ENCODE measurements around the gene BBS1.

BBS1 gene

GRCh38 chr11:66546966-66547661 lies 36.7 kb downstream of the BBS1 start:
- no peak for DNase-seq
- intact Hi-C loops (cut with DNase I): no loop called here

- intact Hi-C loops (cut with DNase I): no loop called here
- DNase-seq: no peak
Observed at GRCh38 chr11:66547662-66548009, 37.2 kb downstream of the BBS1 start.

- DNase-seq: no peak
- intact Hi-C loops (cut with DNase I): no loop called here
Observed at GRCh38 chr11:66548041-66548440, 37.6 kb downstream of the BBS1 start.

- intact Hi-C loops (cut with DNase I): no loop called here
- no peak for DNase-seq
Observed at GRCh38 chr11:66548774-66549630, 38.6 kb downstream of the BBS1 start.

- no peak for DNase-seq
- intact Hi-C loops (cut with DNase I): no loop called here
Observed at GRCh38 chr11:66549696-66550095, 39.3 kb downstream of the BBS1 start.

- intact Hi-C loops (cut with DNase I): no loop called here
- no peak for DNase-seq
Observed at GRCh38 chr11:66550887-66551286, 40.5 kb downstream of the BBS1 start.

GRCh38 chr11:66554602-66555001 lies 44.2 kb downstream of the BBS1 start:
- intact Hi-C loops (cut with DNase I): no loop called here
- DNase-seq: no peak

- no peak for DNase-seq
- intact Hi-C loops (cut with DNase I): no loop called here
Observed at GRCh38 chr11:66555416-66555815, 45.0 kb downstream of the BBS1 start.

- intact Hi-C loops (cut with DNase I): no loop called here
- DNase-seq: no peak
Observed at GRCh38 chr11:66556086-66556485, 45.7 kb downstream of the BBS1 start.

GRCh38 chr11:66557733-66558326 lies 47.4 kb downstream of the BBS1 start:
- intact Hi-C loops (cut with DNase I): no loop called here
- DNase-seq: no peak

GRCh38 chr11:66559142-66559865 lies 48.9 kb downstream of the BBS1 start:
- intact Hi-C loops (cut with DNase I): no loop called here
- peak in 1 of 10 donors; percentile 89 for DNase-seq

GRCh38 chr11:66559866-66560676 lies 49.6 kb downstream of the BBS1 start:
- intact Hi-C loops (cut with DNase I): no loop called here
- no peak for DNase-seq

- intact Hi-C loops (cut with DNase I): no loop called here
- DNase-seq: no peak
Observed at GRCh38 chr11:66561178-66561974, 50.9 kb downstream of the BBS1 start.

- no peak for DNase-seq
- intact Hi-C loops (cut with DNase I): no loop called here
Observed at GRCh38 chr11:66561975-66562248, 51.5 kb downstream of the BBS1 start.

GRCh38 chr11:66562275-66562674 lies 51.8 kb downstream of the BBS1 start:
- no peak for DNase-seq
- intact Hi-C loops (cut with DNase I): no loop called here

GRCh38 chr11:66562907-66563583 lies 52.6 kb downstream of the BBS1 start:
- intact Hi-C loops (cut with DNase I): no loop called here
- no peak for DNase-seq

GRCh38 chr11:66563832-66564231 lies 53.4 kb downstream of the BBS1 start:
- intact Hi-C loops (cut with DNase I): no loop called here
- no peak for DNase-seq

GRCh38 chr11:66564538-66564937 lies 54.1 kb downstream of the BBS1 start:
- intact Hi-C loops (cut with DNase I): no loop called here
- DNase-seq: no peak

- intact Hi-C loops (cut with DNase I): no loop called here
- DNase-seq: no peak
Observed at GRCh38 chr11:66564984-66565383, 54.5 kb downstream of the BBS1 start.
